SJCRH30 (cell line): ENCODE results near the gene DNAH10. TPM values are rescaled to one million over a fixed set of nuclear protein-coding genes. Genes with fewer than 3 reads are reported as not detected.

Experiments used
- DNase-seq, 2 experiments: peaks; one replicate each; pipeline ENCODE4 v3.0.0-alpha.2; 2015 to 2020
- H3K27ac ChIP-seq: fragments of 250-450 bp; sonication (Bioruptor Pico); 2 replicates; pipeline ENCODE4 v1.5.1; 2020; ENCODE audit warnings: mild to moderate bottlenecking, moderate library complexity
- H3K27me3 ChIP-seq: fragments of 250-450 bp; sonication (Bioruptor Pico); 2 replicates; pipeline ENCODE4 v1.5.1; 2020; ENCODE audit warnings: mild to moderate bottlenecking, moderate library complexity
- H3K36me3 ChIP-seq: fragments of 250-450 bp; sonication (Bioruptor Pico); 2 replicates; pipeline ENCODE4 v1.5.1; 2020; ENCODE audit warnings: mild to moderate bottlenecking, moderate library complexity
- H3K4me1 ChIP-seq: fragments of 250-450 bp; sonication (Bioruptor Pico); 2 replicates; pipeline ENCODE4 v1.5.1; 2020; ENCODE audit warnings: mild to moderate bottlenecking, moderate library complexity
- H3K4me3 ChIP-seq: fragments of 250-450 bp; sonication (Bioruptor Pico); 2 replicates; pipeline ENCODE4 v1.5.1; 2020; ENCODE audit warnings: mild to moderate bottlenecking, moderate library complexity
- H3K9me3 ChIP-seq: fragments of 250-450 bp; sonication (Bioruptor Pico); replicated peaks from 2 replicates; pipeline ENCODE4 v1.5.1; 2020; ENCODE audit warnings: mild to moderate bottlenecking, moderate library complexity
- total RNA-seq: library from RNA; depleted of rRNA; stranded (reverse); fragments of >200 nt; shearing (Covaris generic); gene quantifications from 2 replicates; pipeline ENCODE4 v1.2.3, GENCODE V29; 2014

DNAH10 gene
- total RNA-seq, 1 experiment from 2014 or later, result 5.6 TPM

GRCh38 chr12:123853396-123854070, 91.4 kb downstream of the DNAH10 start:
- Histone ChIP-seq H3K9me3 (no peaks in the 10 kb centered on the region), H3K27me3 (no peaks in the 10 kb centered on the region), H3K4me1 (no peaks in the 10 kb centered on the region)

DNA sequence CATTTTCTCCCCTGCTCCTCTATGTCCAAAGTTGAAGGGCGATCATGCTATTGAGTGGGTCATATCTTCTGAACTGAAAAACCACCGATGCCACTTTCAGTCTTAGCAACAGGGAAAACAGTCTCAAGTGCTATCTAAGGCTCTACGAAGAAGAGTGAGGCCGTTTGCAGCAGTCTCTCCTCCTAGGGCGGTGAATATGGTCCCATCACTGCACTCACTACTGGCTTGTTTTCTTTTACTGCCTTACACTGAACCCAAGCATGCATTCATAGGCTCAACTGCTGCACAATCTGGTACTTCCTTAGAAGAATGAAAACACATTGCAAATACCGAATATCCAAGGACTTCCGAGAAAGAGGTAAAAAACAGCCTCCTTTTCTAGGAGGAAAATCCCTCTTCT, 92.1 kb downstream of the DNAH10 start:
- Histone ChIP-seq H3K4me1 (no peaks in the 10 kb centered on the region), H3K4me3 (no peak overlapping the region), H3K27ac (no peak overlapping the region), H3K36me3 (no peaks in the 10 kb centered on the region), H3K9me3 (no peaks in the 10 kb centered on the region), H3K27me3 (no peaks in the 10 kb centered on the region)
- no peak for DNase-seq

More at GRCh38 chr12:123853396-123854070, 91.4 kb downstream of the DNAH10 start:
- H3K27ac ChIP-seq, result no peak overlapping the region
- no peaks in the 10 kb centered on the region for H3K36me3 ChIP-seq
- H3K4me3 ChIP-seq, result no peak overlapping the region
- no peak for DNase-seq

DNA sequence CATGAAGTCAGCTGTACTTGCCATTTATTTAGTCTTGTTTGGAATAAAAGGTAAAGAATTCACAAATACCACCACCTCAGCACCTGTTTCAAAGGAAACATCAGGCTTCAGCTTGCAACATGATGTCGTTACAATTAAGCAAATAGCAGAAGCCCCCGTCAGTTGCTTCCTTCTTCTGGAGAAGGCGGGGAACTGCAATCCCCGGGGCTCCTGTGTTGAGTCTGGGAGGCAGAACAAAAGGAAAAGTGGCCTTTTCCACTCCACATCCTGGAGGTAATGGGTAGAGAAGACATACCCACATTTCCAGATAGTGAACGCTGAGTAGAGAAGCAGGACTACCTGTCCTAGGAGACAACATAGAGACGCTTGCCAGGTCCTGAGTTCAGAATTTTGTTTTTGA, 92.8 kb downstream of the DNAH10 start:
- Histone ChIP-seq H3K27me3 (no peaks in the 10 kb centered on the region), H3K27ac (no peak overlapping the region), H3K4me1 (no peaks in the 10 kb centered on the region), H3K36me3 (no peaks in the 10 kb centered on the region), H3K4me3 (no peak overlapping the region), H3K9me3 (no peaks in the 10 kb centered on the region)
- DNase-seq, result no peak

- Histone ChIP-seq H3K4me1 (peaks cover 8% of the 10 kb centered on the region), H3K27ac (no peak overlapping the region), H3K36me3 (no peaks in the 10 kb centered on the region), H3K9me3 (no peaks in the 10 kb centered on the region), H3K4me3 (no peak overlapping the region), H3K27me3 (no peaks in the 10 kb centered on the region)
- DNase-seq, result no peak
Measured at GRCh38 chr12:123856681-123857080, 94.6 kb downstream of the DNAH10 start.

DNA sequence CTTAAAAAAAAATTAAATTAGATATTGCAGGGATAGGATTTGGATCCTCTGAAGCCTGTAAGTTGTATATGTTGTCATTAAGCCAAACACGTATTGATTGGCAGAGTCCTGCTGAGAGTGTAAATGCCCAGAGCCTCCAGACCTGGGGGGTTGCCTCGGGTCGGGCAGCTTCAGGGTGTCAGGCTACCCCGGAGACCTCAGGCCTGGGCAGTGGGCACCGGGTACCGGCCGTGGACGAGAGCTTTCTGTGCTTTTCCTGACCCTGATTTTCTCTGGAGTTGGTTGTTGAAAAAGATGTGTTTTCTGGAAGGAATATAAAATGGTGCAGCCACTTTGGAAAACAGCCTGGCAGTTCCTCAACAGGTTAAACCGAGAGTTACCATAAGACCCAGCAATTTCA, 96.1 kb downstream of the DNAH10 start:
- Histone ChIP-seq H3K36me3 (no peaks in the 10 kb centered on the region), H3K27ac (no peak overlapping the region), H3K4me1 (peaks cover 8% of the 10 kb centered on the region), H3K9me3 (no peaks in the 10 kb centered on the region), H3K27me3 (no peaks in the 10 kb centered on the region), H3K4me3 (no peak overlapping the region)
- DNase-seq, result no peak

- peaks cover 8% of the 10 kb centered on the region for H3K4me1 ChIP-seq
- no peak for DNase-seq
- H3K27me3 ChIP-seq, result no peaks in the 10 kb centered on the region
- H3K36me3 ChIP-seq, result no peaks in the 10 kb centered on the region
- no peak overlapping the region for H3K4me3 ChIP-seq
- no peak overlapping the region for H3K27ac ChIP-seq
- no peaks in the 10 kb centered on the region for H3K9me3 ChIP-seq
Measured at GRCh38 chr12:123859035-123859434, 96.9 kb downstream of the DNAH10 start.

- no peak overlapping the region for H3K4me3 ChIP-seq
- no peaks in the 10 kb centered on the region for H3K36me3 ChIP-seq
- peak in 1 of 2 experiments; percentile 43 for DNase-seq
- no peaks in the 10 kb centered on the region for H3K27me3 ChIP-seq
- H3K9me3 ChIP-seq, result no peaks in the 10 kb centered on the region
- H3K4me1 ChIP-seq, result peaks cover 8% of the 10 kb centered on the region
- no peak overlapping the region for H3K27ac ChIP-seq
Measured at GRCh38 chr12:123860377-123860776, 98.3 kb downstream of the DNAH10 start.

DNA sequence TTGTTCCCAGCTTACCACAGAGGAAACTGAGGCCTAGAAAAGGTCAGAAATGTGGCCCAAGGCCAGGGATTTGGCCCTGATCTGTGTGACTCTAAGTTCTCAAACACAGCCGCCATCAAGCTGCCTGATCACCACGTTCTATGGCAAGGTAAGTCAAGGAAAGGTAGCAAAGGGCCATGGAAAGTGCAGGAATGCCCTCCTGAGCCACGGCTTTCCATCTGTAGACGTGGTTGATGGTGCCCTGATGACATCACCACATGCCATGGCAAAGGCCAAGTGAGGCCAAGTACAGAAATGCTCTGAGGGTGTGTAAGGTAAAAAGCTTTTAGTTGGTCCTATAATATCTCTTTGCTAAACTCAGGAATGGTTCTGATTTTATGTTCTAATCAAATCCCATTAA, 99.3 kb downstream of the DNAH10 start:
- Histone ChIP-seq H3K9me3 (no peaks in the 10 kb centered on the region), H3K4me1 (peaks cover 8% of the 10 kb centered on the region)
- DNase-seq, result no peak

DNA sequence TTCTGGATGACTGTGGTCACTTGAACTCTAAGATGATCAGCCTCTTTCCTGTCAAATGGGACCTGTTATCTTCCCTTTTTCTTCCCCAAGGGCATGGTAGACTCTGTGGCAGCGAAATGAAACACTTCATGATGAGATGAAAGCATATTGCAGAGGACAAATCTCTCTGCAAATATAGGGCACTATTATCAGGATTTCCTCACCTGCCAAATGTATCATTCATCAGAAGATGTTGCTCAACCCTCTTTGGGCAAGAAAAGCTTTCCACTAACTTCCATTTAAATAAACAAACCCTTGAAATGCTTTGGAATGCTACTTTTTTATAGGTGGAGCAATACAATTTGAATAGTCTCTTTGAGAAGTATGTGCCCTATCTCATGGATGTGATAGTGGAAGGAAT, 105.0 kb downstream of the DNAH10 start:
- no peak overlapping the region for H3K4me3 ChIP-seq
- no peaks in the 10 kb centered on the region for H3K9me3 ChIP-seq
- H3K27me3 ChIP-seq, result no peaks in the 10 kb centered on the region
- H3K4me1 ChIP-seq, result no peaks in the 10 kb centered on the region
- H3K27ac ChIP-seq, result no peak overlapping the region
- H3K36me3 ChIP-seq, result no peaks in the 10 kb centered on the region
- DNase-seq, result no peak

More for the DNA sequence above, 99.3 kb downstream of the DNAH10 start:
- Histone ChIP-seq H3K4me3 (no peak overlapping the region), H3K27me3 (no peaks in the 10 kb centered on the region), H3K27ac (no peak overlapping the region), H3K36me3 (no peaks in the 10 kb centered on the region)

GRCh38 chr12:123868791-123869190, 106.7 kb downstream of the DNAH10 start:
- H3K4me1 ChIP-seq, result no peaks in the 10 kb centered on the region
- no peaks in the 10 kb centered on the region for H3K36me3 ChIP-seq
- H3K4me3 ChIP-seq, result no peak overlapping the region
- no peaks in the 10 kb centered on the region for H3K9me3 ChIP-seq
- DNase-seq, result no peak
- no peaks in the 10 kb centered on the region for H3K27me3 ChIP-seq
- no peak overlapping the region for H3K27ac ChIP-seq

DNA sequence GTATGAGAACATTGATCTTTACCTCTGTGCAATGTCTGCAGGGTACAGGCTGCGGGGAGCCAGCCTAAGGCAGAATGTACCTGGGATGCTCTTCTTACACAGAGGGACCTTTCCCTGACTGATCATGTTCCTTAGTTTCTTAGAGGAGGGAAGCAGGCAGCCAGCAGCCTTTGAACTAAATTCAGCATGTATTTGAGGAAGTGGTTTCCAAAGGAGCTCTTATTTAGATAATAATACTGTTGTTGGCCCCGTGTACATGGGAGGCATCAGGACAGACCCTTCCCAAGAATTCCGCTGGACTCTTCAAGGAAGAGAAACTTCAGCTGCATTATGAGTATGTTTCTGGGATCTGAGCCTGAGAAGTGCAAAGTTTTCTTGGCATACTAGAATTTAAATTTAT, 111.7 kb downstream of the DNAH10 start:
- H3K36me3 ChIP-seq, result no peaks in the 10 kb centered on the region
- H3K4me3 ChIP-seq, result no peak overlapping the region
- H3K27ac ChIP-seq, result no peak overlapping the region
- no peaks in the 10 kb centered on the region for H3K4me1 ChIP-seq
- no peaks in the 10 kb centered on the region for H3K27me3 ChIP-seq
- no peak for DNase-seq
- no peaks in the 10 kb centered on the region for H3K9me3 ChIP-seq

DNA sequence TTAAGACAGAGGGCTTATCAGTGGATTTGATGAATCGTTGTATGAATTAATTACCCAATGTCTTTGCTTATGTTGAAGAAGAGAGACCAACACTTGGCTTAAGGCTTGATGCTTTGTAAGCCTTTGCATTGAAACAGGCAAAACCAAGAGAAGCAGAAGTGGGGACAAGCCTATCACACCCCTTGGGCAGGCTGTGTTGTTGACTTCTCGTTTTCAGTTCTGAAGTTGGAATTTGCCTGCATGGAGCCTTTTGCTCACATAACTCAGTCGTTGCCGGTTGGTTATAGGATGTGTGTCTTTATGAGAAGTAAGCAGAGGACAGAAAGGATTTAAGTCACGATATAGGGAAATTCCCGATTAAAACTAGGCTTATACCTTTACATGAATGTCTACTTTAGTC, 115.9 kb downstream of the DNAH10 start:
- Histone ChIP-seq H3K4me1 (no peaks in the 10 kb centered on the region), H3K4me3 (no peak overlapping the region), H3K27ac (no peak overlapping the region), H3K9me3 (peaks cover 3% of the 10 kb centered on the region; the same call in 1 of the 2 replicates), H3K36me3 (no peaks in the 10 kb centered on the region), H3K27me3 (no peaks in the 10 kb centered on the region; the same call in 1 of the 2 replicates)
- no peak for DNase-seq

DNA sequence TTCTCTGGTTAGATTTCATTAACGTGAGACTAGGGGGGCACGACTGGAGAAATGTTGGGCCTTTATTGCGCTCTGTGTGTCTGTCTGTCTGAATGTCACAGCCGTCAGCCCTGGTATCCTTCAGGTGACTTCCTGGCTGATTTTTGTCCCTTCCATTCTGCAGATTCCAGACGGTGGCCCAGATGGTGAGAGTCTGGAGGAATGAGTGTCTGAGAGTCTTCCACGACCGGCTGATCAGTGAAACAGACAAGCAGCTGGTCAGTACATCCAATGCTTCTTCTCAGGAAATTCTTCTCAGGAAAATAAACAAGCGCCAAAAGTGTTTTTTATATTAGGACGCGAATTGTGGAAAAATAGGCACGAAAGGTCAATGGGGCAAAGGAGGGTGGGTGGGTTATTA, 117.0 kb downstream of the DNAH10 start:
- DNase-seq, result no peak
- H3K4me3 ChIP-seq, result no peak overlapping the region
- H3K9me3 ChIP-seq, result peaks cover 3% of the 10 kb centered on the region; the same call in 1 of the 2 replicates
- H3K27me3 ChIP-seq, result no peaks in the 10 kb centered on the region; the same call in 1 of the 2 replicates
- no peak overlapping the region for H3K27ac ChIP-seq
- no peaks in the 10 kb centered on the region for H3K4me1 ChIP-seq
- no peaks in the 10 kb centered on the region for H3K36me3 ChIP-seq

- Histone ChIP-seq H3K4me3 (no peak overlapping the region), H3K4me1 (no peaks in the 10 kb centered on the region), H3K36me3 (no peaks in the 10 kb centered on the region), H3K27ac (no peak overlapping the region), H3K9me3 (peaks cover 3% of the 10 kb centered on the region; the same call in 1 of the 2 replicates), H3K27me3 (no peaks in the 10 kb centered on the region; the same call in 1 of the 2 replicates)
- no peak for DNase-seq
Measured at GRCh38 chr12:123879691-123880090, 117.6 kb downstream of the DNAH10 start.

- no peak overlapping the region for H3K4me3 ChIP-seq
- no peak overlapping the region for H3K27ac ChIP-seq
- peaks cover 3% of the 10 kb centered on the region; the same call in 1 of the 2 replicates for H3K9me3 ChIP-seq
- H3K4me1 ChIP-seq, result no peaks in the 10 kb centered on the region
- no peaks in the 10 kb centered on the region for H3K36me3 ChIP-seq
- H3K27me3 ChIP-seq, result no peaks in the 10 kb centered on the region; the same call in 1 of the 2 replicates
- no peak for DNase-seq
Measured at GRCh38 chr12:123882161-123882705, 120.1 kb downstream of the DNAH10 start.

- Histone ChIP-seq H3K4me3 (no peak overlapping the region), H3K27me3 (no peaks in the 10 kb centered on the region; the same call in 1 of the 2 replicates)
Measured at GRCh38 chr12:123886258-123886657, 124.2 kb downstream of the DNAH10 start.

More at GRCh38 chr12:123886258-123886657, 124.2 kb downstream of the DNAH10 start:
- Histone ChIP-seq H3K27ac (no peak overlapping the region), H3K4me1 (no peaks in the 10 kb centered on the region), H3K9me3 (no peaks in the 10 kb centered on the region), H3K36me3 (no peaks in the 10 kb centered on the region)
- no peak for DNase-seq
